Measurements from ENCODE around the gene TGFBR3. TPM values are rescaled to one million over a fixed set of nuclear protein-coding genes. Genes with fewer than 3 reads are reported as not detected.

The TGFBR3 gene
- total RNA-seq, 4 donors from 2014 or later = 32.9 to 138 (median 58.8) TPM

DNA sequence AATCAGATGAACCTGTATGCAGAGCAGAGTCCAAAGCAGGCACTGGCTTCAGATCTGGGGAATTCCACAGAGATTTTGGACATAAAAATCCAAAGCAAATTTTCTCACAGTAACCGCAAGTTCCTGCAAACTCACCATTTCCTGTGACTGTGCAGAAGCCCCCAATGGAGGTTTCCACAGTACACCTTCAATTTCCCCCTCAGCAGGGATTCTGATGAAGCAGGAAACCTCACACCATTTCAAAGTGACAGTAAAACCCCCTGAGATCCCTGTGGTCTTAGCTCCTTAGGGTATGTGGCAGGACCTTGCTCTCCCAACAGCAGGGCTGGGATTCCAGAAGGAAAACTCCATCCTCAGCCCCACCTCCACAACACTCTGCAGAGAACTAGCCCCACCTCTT is 6.0 kb upstream of the TGFBR3 start:
- no peak overlapping the region for H3K4me3 ChIP-seq
- no peaks in the 10 kb centered on the region for H3K9me3 ChIP-seq
- H3K27me3 ChIP-seq = no peaks in the 10 kb centered on the region
- peak overlapping the region; percentile 17 to 28 (median 20) for H3K27ac ChIP-seq
- H3K4me1 ChIP-seq = peaks cover 0 to 16% (median 4%) of the 10 kb centered on the region in 4 donors
- TF ChIP-seq POLR2A (IDR thresholded peaks at IDR 0.05) (no peak), POLR2AphosphoS5 (IDR thresholded peaks at IDR 0.05) (no peak), CTCF (IDR thresholded peaks at IDR 0.05) (no peak), EP300 (IDR thresholded peaks at IDR 0.05; ENCODE audit: low read depth) (no peak)
- in situ Hi-C loops (cut with MboI; ENCODE audit: low pct_ligation_motif_present in 1 of 4, low pct_unique_long_range_greater_than_20kb in 1 of 4, low sequenced_read_pairs in 3 of 4) = no loop called here
- 63% methylated on average over 1 of the region's 1 CpG; no CpG with 5 or more reads in 1 of the 2 donors for WGBS, 2 donors (ENCODE audit: low coverage in 1 of 2)
- H3K36me3 ChIP-seq = no peaks in the 10 kb centered on the region
- intact Hi-C loops (cut with DNase I; ENCODE audit: low total_unique reads) = loop anchor here (10.0 kb wide), 1 partner anchor 1693 kb away; no protein-coding TSS in a partner anchor
- no peak for DNase-seq

DNA sequence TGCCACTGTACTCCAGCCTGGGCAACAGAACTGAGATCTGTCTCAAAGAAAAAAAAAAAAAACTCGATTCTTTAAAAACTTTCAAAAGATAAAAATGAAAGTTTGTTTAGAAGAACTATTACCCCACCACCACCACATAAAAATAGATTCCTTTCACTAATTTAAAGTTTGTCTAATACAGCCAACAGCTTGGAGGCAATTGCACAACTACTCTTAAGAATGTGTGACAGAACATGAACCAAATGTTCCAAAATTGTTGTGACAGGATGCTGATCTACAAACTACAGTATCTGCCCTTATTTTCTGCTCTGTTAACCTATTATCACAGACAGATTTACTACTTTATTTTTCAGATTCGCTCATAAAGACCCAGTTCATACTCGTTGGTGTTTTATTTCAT is 5.5 kb upstream of the TGFBR3 start:
- Histone ChIP-seq H3K9me3 (no peaks in the 10 kb centered on the region), H3K36me3 (no peaks in the 10 kb centered on the region), H3K27ac (peak overlapping the region; percentile 9 to 28 (median 21)), H3K27me3 (no peaks in the 10 kb centered on the region), H3K4me1 (peaks cover 2 to 20% (median 6%) of the 10 kb centered on the region in 4 donors), H3K4me3 (no peak overlapping the region)
- 56% methylated on average over 3 of the region's 3 CpGs for WGBS, 2 donors (ENCODE audit: low coverage in 1 of 2)
- in situ Hi-C loops (cut with MboI; ENCODE audit: low pct_ligation_motif_present in 1 of 4, low pct_unique_long_range_greater_than_20kb in 1 of 4, low sequenced_read_pairs in 3 of 4) = no loop called here
- TF ChIP-seq POLR2A (IDR thresholded peaks at IDR 0.05) = no peak
- peak; percentile 8 to 75 (median 27) for TF ChIP-seq POLR2AphosphoS5 (IDR thresholded peaks at IDR 0.05)
- DNase-seq = no peak
- intact Hi-C loops (cut with DNase I; ENCODE audit: low total_unique reads) = loop anchor here (10.0 kb wide), 1 partner anchor 1693 kb away; no protein-coding TSS in a partner anchor

GRCh38 chr1:91889717-91890459 is 3.9 kb upstream of the TGFBR3 start:
- TF ChIP-seq EP300 (IDR thresholded peaks at IDR 0.05; ENCODE audit: low read depth) = no peak
- peak in 1 of 5 experiments; percentile 17 for TF ChIP-seq CTCF (IDR thresholded peaks at IDR 0.05)
- no peak for TF ChIP-seq POLR2A (IDR thresholded peaks at IDR 0.05)
- TF ChIP-seq POLR2AphosphoS5 (IDR thresholded peaks at IDR 0.05) = no peak
- in situ Hi-C loops (cut with MboI; ENCODE audit: low pct_ligation_motif_present in 1 of 4, low pct_unique_long_range_greater_than_20kb in 1 of 4, low sequenced_read_pairs in 3 of 4) (no loop called here), intact Hi-C loops (cut with DNase I; ENCODE audit: low total_unique reads) (loop anchor here (5.0 to 10.0 kb wide), 4 partner anchors 55 to 1695 kb away; no protein-coding TSS in a partner anchor)
- WGBS, 2 donors (ENCODE audit: low coverage in 1 of 2) = 76% methylated on average over 5 of the region's 5 CpGs; no CpG with 5 or more reads in 1 of the 2 donors
- no peaks in the 10 kb centered on the region for H3K27me3 ChIP-seq
- DNase-seq = no peak
- H3K9me3 ChIP-seq = no peaks in the 10 kb centered on the region
- H3K27ac ChIP-seq = no peak overlapping the region
- no peak overlapping the region for H3K4me3 ChIP-seq
- no peaks in the 10 kb centered on the region for H3K36me3 ChIP-seq
- peaks cover 2 to 22% (median 8%) of the 10 kb centered on the region in 4 donors for H3K4me1 ChIP-seq

DNA sequence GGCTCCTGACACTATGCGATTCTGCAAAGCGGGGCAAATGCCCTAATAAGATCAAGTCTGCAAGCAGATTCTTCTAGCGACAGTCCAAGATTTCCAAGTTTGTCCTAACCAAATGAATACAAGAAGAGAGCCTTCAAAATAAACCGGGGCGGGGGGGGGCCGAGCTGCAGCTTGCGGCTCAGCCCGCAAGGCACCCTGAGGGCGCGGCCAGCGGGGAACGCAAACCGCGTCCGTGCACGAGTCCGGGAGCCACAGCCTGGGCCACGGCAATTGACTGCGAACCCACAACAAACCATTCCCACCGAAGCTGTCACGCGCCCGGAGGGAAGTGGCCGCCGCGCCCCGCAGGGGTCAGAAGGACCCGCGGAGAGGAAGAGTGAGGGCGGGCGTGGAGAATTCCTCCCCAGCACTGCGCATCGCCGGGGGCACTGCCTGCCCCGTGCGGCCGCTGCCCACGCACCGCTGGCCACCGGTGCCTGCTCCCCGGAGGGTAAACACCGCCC is 687 bp downstream of the TGFBR3 start:
- in situ Hi-C loops (cut with MboI; ENCODE audit: low pct_ligation_motif_present in 1 of 4, low pct_unique_long_range_greater_than_20kb in 1 of 4, low sequenced_read_pairs in 3 of 4) = no loop called here
- 2% methylated on average over 11 of the region's 42 CpGs; no CpG with 5 or more reads in 1 of the 2 donors for WGBS, 2 donors (ENCODE audit: low coverage in 1 of 2)
- intact Hi-C loops (cut with DNase I; ENCODE audit: low total_unique reads) = loop anchor here (5.0 to 10.0 kb wide), 3 partner anchors 50 to 130 kb away; no protein-coding TSS in a partner anchor
- Histone ChIP-seq H3K27me3 (no peaks in the 10 kb centered on the region), H3K9me3 (no peaks in the 10 kb centered on the region), H3K36me3 (no peaks in the 10 kb centered on the region), H3K27ac (peak overlapping the region; percentile 87 to 97 (median 96)), H3K4me1 (peaks cover 2 to 25% (median 10%) of the 10 kb centered on the region in 4 donors), H3K4me3 (peak overlapping the region; percentile 72 to 86 (median 83))
- no peak for TF ChIP-seq POLR2AphosphoS5 (IDR thresholded peaks at IDR 0.05)
- TF ChIP-seq CTCF (IDR thresholded peaks at IDR 0.05) = no peak
- no peak for TF ChIP-seq EP300 (IDR thresholded peaks at IDR 0.05; ENCODE audit: low read depth)
- no peak for TF ChIP-seq POLR2A (IDR thresholded peaks at IDR 0.05)
- DNase-seq = peak; percentile 44
